GM12864 (cell line): ENCODE data around the gene ZNF521.

ENCODE experiments used
- DNase-seq: peaks from one replicate; pipeline ENCODE4 v3.0.0-alpha.2; 2011; ENCODE audit warnings: low read depth
- H3K4me3 ChIP-seq: 2 replicates; pipeline ENCODE4 v1.5.1; 2011; ENCODE audit warnings: mild to moderate bottlenecking, low read depth, low read length, control low read depth
- CTCF ChIP-seq: IDR thresholded peaks from 2 replicates; pipeline ENCODE4 v1.5.1; 2011; ENCODE audit warnings: low read depth, mild to moderate bottlenecking, moderate library complexity, low read length, control low read depth, inconsistent platforms; ENCODE audit errors: missing control alignments

Gene ZNF521

GRCh38 chr18:25053466-25053865, 298.5 kb downstream of the ZNF521 start:
- no peak overlapping the region for H3K4me3 ChIP-seq
- no peak for DNase-seq
- no peak for TF ChIP-seq CTCF

GRCh38 chr18:25052511-25052921, 299.4 kb downstream of the ZNF521 start:
- H3K4me3 ChIP-seq = no peak overlapping the region
- TF ChIP-seq CTCF = no peak
- DNase-seq = no peak

- no peak for TF ChIP-seq CTCF
- no peak overlapping the region for H3K4me3 ChIP-seq
- DNase-seq = no peak
Measured at GRCh38 chr18:25050605-25051004, 301.4 kb downstream of the ZNF521 start.

GRCh38 chr18:25047983-25048382, 304.0 kb downstream of the ZNF521 start:
- no peak for DNase-seq
- TF ChIP-seq CTCF = no peak
- no peak overlapping the region for H3K4me3 ChIP-seq

- no peak for DNase-seq
- no peak for TF ChIP-seq CTCF
- H3K4me3 ChIP-seq = no peak overlapping the region
Measured at GRCh38 chr18:25047421-25047820, 304.5 kb downstream of the ZNF521 start.

- DNase-seq = no peak
- TF ChIP-seq CTCF = no peak
- no peak overlapping the region for H3K4me3 ChIP-seq
Measured at GRCh38 chr18:25044694-25045093, 307.3 kb downstream of the ZNF521 start.

GRCh38 chr18:25043104-25043503, 308.9 kb downstream of the ZNF521 start:
- no peak for DNase-seq
- H3K4me3 ChIP-seq = no peak overlapping the region
- TF ChIP-seq CTCF = no peak
